Measurements from ENCODE around the gene ABCG1.
A peak's percentile ranks its signal among the peaks of the same experiment; 100 is the strongest.

ABCG1 gene

DNA sequence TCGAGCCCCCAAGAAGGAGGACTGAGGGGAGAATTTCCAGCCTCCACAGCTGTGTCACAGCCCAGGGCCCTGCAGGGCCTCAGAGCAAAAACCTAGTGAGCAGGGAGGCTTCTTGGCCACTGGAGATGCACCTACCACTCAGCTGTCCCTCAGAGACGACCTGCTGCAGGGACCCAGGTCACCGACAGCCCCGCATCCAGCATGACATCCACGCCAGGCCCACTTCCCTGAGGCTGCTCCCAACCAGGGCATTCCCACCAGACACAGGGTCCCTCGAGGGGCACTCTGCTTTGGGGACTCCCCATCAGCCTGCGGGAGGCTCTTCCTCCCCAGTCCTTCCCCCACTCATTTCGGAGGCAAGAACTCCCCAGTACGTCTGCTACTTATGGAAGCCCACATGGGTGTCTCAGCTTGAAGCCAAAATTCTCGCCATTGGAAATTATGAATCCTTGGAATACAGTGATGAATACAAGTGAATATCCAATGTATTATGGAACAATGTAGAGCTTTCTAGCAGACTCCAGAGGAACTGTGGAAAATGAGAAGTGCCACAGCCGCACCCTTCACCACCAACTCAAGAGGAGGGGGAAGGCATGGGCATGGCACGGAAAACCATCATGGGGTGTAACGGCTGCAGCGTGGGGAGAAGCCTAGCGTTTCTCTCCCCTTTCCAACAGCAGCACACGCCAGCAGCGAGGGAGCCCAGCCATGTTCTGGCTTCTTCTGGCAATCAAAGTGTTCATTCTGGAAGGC, 89.4 kb downstream of the ABCG1 start:
- DNase-seq (ENCODE audit: low read depth): no peak
- in situ Hi-C loops (cut with HindIII; ENCODE audit: low sequenced_read_pairs): no loop called here
- TF ChIP-seq, protein P1, sequence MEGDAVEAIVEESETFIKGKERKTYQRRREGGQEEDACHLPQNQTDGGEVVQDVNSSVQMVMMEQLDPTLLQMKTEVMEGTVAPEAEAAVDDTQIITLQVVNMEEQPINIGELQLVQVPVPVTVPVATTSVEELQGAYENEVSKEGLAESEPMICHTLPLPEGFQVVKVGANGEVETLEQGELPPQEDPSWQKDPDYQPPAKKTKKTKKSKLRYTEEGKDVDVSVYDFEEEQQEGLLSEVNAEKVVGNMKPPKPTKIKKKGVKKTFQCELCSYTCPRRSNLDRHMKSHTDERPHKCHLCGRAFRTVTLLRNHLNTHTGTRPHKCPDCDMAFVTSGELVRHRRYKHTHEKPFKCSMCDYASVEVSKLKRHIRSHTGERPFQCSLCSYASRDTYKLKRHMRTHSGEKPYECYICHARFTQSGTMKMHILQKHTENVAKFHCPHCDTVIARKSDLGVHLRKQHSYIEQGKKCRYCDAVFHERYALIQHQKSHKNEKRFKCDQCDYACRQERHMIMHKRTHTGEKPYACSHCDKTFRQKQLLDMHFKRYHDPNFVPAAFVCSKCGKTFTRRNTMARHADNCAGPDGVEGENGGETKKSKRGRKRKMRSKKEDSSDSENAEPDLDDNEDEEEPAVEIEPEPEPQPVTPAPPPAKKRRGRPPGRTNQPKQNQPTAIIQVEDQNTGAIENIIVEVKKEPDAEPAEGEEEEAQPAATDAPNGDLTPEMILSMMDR (IDR thresholded peaks at IDR 0.05; ENCODE audit: low read depth, low read length, missing control alignments): no peak
- H3K4me3 ChIP-seq (ENCODE audit: low read depth, low read length): no peak overlapping the region

DNA sequence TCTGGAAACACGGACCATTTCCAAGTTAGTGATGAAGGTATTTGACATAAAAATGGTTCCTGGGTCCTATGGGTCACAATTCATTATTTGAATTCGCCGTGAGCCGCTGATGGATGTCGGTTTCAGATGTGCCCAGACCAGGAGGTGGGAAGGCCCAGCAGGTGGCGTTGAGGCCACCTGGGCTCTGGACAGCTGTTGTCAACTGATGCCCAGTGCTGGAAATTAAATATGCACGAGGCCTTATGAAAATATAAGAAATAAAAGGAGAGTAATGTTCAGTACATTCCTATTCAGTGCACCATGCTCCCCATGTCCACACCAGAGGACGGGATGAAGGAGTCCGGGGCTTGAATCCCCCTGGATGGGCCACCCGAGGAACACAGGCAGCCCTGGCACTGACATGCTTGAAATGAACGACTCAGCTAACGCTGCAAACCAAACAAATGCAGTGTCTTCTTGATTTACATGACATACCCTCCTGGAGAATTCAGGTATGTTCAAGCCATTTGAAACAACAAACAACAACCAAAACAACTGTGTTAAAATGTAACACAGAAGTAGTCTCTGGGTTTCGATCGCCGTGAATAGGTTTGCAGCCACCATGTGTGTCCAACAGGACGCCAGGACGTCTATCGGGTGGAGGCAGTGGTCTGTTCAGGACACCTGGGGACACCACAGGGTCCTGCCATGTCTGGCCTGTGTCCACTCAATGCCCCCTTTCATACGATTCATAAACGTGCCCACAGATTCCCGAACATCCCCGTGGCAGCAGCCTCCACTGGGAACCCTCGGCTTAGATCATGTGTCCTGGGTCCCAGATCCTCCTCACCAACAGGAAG, 90.2 kb downstream of the ABCG1 start:
- TF ChIP-seq, protein P1 (IDR thresholded peaks at IDR 0.05; ENCODE audit: low read depth, low read length, missing control alignments): no peak
- in situ Hi-C loops (cut with HindIII; ENCODE audit: low sequenced_read_pairs): no loop called here
- H3K4me3 ChIP-seq (ENCODE audit: low read depth, low read length): no peak overlapping the region
- DNase-seq (ENCODE audit: low read depth): no peak

GRCh38 chr21:42309753-42310213, 90.8 kb downstream of the ABCG1 start:
- TF ChIP-seq, protein P1 (IDR thresholded peaks at IDR 0.05; ENCODE audit: low read depth, low read length, missing control alignments): peak; percentile 58
- no peak overlapping the region for H3K4me3 ChIP-seq (ENCODE audit: low read depth, low read length)
- in situ Hi-C loops (cut with HindIII; ENCODE audit: low sequenced_read_pairs): no loop called here
- DNase-seq (ENCODE audit: low read depth): no peak

DNA sequence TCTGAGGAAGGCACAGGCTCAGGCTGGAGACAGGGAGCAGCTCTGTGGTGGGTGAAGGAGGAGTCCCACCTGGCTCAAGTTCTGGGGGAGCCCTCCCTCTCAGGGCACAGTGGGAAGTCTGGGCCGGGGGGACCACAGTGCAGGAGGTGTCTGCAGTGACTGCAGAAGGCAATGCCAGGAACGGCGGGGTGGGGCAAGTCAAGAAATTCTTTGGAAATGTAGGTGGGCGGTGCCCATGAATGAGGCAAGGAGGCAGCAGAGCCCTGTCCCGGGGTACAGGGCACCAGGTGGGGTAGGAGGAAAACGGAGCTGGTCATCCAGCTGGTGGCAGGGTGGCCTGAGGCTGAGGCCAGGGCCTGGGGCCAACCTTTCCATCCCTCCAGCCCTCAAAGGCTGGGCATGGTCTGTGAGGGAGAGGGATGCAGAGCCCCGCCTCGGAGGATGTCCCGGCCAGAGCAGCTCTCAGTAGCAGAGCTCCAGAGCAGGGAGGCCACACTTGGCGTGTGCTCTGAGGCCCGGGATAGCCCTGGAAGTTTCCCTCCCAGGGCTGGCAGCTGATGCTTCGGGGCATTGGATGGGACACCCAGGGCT, 91.6 kb downstream of the ABCG1 start:
- H3K4me3 ChIP-seq (ENCODE audit: low read depth, low read length): no peak overlapping the region
- no peak for DNase-seq (ENCODE audit: low read depth)
- TF ChIP-seq, protein P1 (IDR thresholded peaks at IDR 0.05; ENCODE audit: low read depth, low read length, missing control alignments): no peak
- in situ Hi-C loops (cut with HindIII; ENCODE audit: low sequenced_read_pairs): no loop called here

DNA sequence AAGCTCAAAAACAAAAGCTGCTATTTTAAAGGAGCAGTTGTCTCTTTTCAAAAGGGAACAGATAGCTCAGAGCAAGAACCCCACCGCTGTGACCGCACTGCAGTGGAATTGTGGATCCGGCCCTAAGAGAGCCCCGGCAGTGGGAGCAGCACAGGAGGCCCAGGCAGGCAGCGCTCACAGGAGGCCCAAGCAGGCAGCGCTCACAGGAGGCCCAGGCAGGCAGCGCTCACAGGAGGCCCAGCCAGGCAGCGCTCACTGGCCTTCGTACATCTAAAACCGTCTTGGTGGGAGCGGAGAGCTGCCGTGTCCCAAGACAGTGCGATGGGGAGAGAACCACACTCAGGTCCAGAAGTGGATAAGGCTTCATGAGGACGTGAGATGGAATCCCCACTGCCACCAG, 92.2 kb downstream of the ABCG1 start:
- DNase-seq (ENCODE audit: low read depth): no peak
- H3K4me3 ChIP-seq (ENCODE audit: low read depth, low read length): no peak overlapping the region
- TF ChIP-seq, protein P1 (IDR thresholded peaks at IDR 0.05; ENCODE audit: low read depth, low read length, missing control alignments): no peak
- in situ Hi-C loops (cut with HindIII; ENCODE audit: low sequenced_read_pairs): no loop called here

GRCh38 chr21:42311816-42312625, 93.1 kb downstream of the ABCG1 start:
- in situ Hi-C loops (cut with HindIII; ENCODE audit: low sequenced_read_pairs): no loop called here
- TF ChIP-seq, protein P1 (IDR thresholded peaks at IDR 0.05; ENCODE audit: low read depth, low read length, missing control alignments): no peak
- DNase-seq (ENCODE audit: low read depth): no peak
- no peak overlapping the region for H3K4me3 ChIP-seq (ENCODE audit: low read depth, low read length)
